HepG2 (cell line): Measurements from ENCODE around the gene MAJIN. TPM values are rescaled to one million over a fixed set of nuclear protein-coding genes. Genes with fewer than 3 reads are reported as not detected.

Experiments
- ADNP ChIP-seq: sonication (generic); formaldehyde crosslinking; IDR thresholded peaks from 2 replicates; pipeline ENCODE4 v1.4.0; 2020; ENCODE audit warnings: missing genetic modification reagents
- CBX5 ChIP-seq: sonication (generic); formaldehyde crosslinking; IDR thresholded peaks from 2 replicates; pipeline ENCODE4 v1.4.0; 2020; ENCODE audit warnings: missing genetic modification reagents, borderline replicate concordance
- EED ChIP-seq: sonication (generic); formaldehyde crosslinking; IDR thresholded peaks from 2 replicates; pipeline ENCODE4 v1.5.0; 2020; ENCODE audit warnings: mild to moderate bottlenecking, missing genetic modification reagents
- FOSL2 ChIP-seq: sonication (generic); formaldehyde crosslinking; IDR thresholded peaks from 2 replicates; pipeline ENCODE4 v1.4.0; 2020; ENCODE audit warnings: missing genetic modification reagents
- FOXO1 ChIP-seq: sonication (generic); formaldehyde crosslinking; IDR thresholded peaks from 2 replicates; pipeline ENCODE4 v1.4.0; 2020; ENCODE audit warnings: missing genetic modification reagents
- ISL2 ChIP-seq: sonication (generic); formaldehyde crosslinking; IDR thresholded peaks from 2 replicates; pipeline ENCODE4 v1.5.0; 2020; ENCODE audit warnings: missing genetic modification reagents
- KDM6A ChIP-seq: IDR thresholded peaks from 2 replicates; pipeline ENCODE4 v1.6.1; 2016; ENCODE audit warnings: low read depth
- SIX1 ChIP-seq: sonication (generic); formaldehyde crosslinking; IDR thresholded peaks from 2 replicates; pipeline ENCODE4 v1.4.0; 2020; ENCODE audit warnings: missing genetic modification reagents, borderline replicate concordance
- SP2 ChIP-seq: sonication (generic); formaldehyde crosslinking; IDR thresholded peaks from 2 replicates; pipeline ENCODE4 v1.5.1; 2020; ENCODE audit warnings: mild to moderate bottlenecking, missing genetic modification reagents
- STAT6 ChIP-seq: sonication (generic); formaldehyde crosslinking; IDR thresholded peaks from 2 replicates; pipeline ENCODE4 v1.4.0; 2020; ENCODE audit warnings: missing genetic modification reagents, mild to moderate bottlenecking, borderline replicate concordance
- ZNF446 ChIP-seq: sonication (generic); formaldehyde crosslinking; IDR thresholded peaks from 2 replicates; pipeline ENCODE4 v1.5.0; 2020; ENCODE audit warnings: mild to moderate bottlenecking, missing genetic modification reagents
- ZNF607 ChIP-seq: sonication (generic); formaldehyde crosslinking; IDR thresholded peaks from 2 replicates; pipeline ENCODE4 v1.5.1; 2020; ENCODE audit warnings: missing genetic modification reagents, mild to moderate bottlenecking, borderline replicate concordance
- ZNF720 ChIP-seq: sonication (generic); formaldehyde crosslinking; IDR thresholded peaks from 2 replicates; pipeline ENCODE4 v1.4.0; 2020; ENCODE audit warnings: missing genetic modification reagents
- polyA plus RNA-seq, 8 experiments: library from polyadenylated mRNA; depleted of rRNA in 3 of 8; stranded (reverse) in 7 of 8; unstranded in 1 of 8; fragments of >200 nt; fragmentation: Illumina TruSeq in 4 of 8; extraction: Trizol in 4 of 8; gene quantifications; 2 replicates each; pipeline versions ENCODE4 v1.2.1 to v1.2.3, GENCODE V29; 2011 to 2016; ENCODE audit warnings: low read depth in 4 of 8, missing spikeins in 1 of 8, mixed read lengths in 1 of 8; ENCODE audit not compliant: insufficient read depth in 1 of 8
- total RNA-seq, 5 experiments: library from RNA; depleted of rRNA; stranded (reverse); fragments of >200 nt; fragmentation: Illumina TruSeq; extraction: Trizol; gene quantifications; 2 replicates each; pipeline ENCODE4 v1.2.3, GENCODE V29; 2016; ENCODE audit warnings: low read depth in 1 of 5
- TF ChIP-seq, protein P1 (sequence below): sonication (generic); formaldehyde crosslinking; IDR thresholded peaks from one replicate; pipeline ENCODE4 v1.5.1; 2020; ENCODE audit warnings: mild to moderate bottlenecking, missing genetic modification reagents; ENCODE audit errors: not compliant biosample characterization
- TF ChIP-seq, protein P2 (sequence below): sonication (generic); formaldehyde crosslinking; conservative IDR thresholded peaks from 2 replicates; pipeline ENCODE4 v1.8.1; 2023; ENCODE audit warnings: missing genetic modification reagents

MAJIN gene
- total and polyA plus RNA-seq, 2 of the 13 experiments (the other 11 are each of a cell fraction or from before 2014, with no cell fraction given): not detected

GRCh38 chr11:64933935-64934681, 37.8 kb downstream of the MAJIN start (continued):
- no peak for TF ChIP-seq STAT6 (CRISPR knock-in tag)
- TF ChIP-seq ADNP (CRISPR knock-in tag): no peak
- TF ChIP-seq FOXO1: no peak
- no peak for TF ChIP-seq ZNF446 (CRISPR knock-in tag)
- no peak for TF ChIP-seq FOSL2 (CRISPR knock-in tag)
- TF ChIP-seq EED (CRISPR knock-in tag): no peak
- TF ChIP-seq SP2 (CRISPR knock-in tag): 0 out of 2 replicates have a peak, but pooled peaks have one; percentile 20
- TF ChIP-seq CBX5: no peak
- TF ChIP-seq ZNF607 (CRISPR knock-in tag): peak; percentile 35; the same call in 1 of the 2 replicates
- TF ChIP-seq KDM6A (CRISPR knock-in tag): no peak
- TF ChIP-seq, protein P1, sequence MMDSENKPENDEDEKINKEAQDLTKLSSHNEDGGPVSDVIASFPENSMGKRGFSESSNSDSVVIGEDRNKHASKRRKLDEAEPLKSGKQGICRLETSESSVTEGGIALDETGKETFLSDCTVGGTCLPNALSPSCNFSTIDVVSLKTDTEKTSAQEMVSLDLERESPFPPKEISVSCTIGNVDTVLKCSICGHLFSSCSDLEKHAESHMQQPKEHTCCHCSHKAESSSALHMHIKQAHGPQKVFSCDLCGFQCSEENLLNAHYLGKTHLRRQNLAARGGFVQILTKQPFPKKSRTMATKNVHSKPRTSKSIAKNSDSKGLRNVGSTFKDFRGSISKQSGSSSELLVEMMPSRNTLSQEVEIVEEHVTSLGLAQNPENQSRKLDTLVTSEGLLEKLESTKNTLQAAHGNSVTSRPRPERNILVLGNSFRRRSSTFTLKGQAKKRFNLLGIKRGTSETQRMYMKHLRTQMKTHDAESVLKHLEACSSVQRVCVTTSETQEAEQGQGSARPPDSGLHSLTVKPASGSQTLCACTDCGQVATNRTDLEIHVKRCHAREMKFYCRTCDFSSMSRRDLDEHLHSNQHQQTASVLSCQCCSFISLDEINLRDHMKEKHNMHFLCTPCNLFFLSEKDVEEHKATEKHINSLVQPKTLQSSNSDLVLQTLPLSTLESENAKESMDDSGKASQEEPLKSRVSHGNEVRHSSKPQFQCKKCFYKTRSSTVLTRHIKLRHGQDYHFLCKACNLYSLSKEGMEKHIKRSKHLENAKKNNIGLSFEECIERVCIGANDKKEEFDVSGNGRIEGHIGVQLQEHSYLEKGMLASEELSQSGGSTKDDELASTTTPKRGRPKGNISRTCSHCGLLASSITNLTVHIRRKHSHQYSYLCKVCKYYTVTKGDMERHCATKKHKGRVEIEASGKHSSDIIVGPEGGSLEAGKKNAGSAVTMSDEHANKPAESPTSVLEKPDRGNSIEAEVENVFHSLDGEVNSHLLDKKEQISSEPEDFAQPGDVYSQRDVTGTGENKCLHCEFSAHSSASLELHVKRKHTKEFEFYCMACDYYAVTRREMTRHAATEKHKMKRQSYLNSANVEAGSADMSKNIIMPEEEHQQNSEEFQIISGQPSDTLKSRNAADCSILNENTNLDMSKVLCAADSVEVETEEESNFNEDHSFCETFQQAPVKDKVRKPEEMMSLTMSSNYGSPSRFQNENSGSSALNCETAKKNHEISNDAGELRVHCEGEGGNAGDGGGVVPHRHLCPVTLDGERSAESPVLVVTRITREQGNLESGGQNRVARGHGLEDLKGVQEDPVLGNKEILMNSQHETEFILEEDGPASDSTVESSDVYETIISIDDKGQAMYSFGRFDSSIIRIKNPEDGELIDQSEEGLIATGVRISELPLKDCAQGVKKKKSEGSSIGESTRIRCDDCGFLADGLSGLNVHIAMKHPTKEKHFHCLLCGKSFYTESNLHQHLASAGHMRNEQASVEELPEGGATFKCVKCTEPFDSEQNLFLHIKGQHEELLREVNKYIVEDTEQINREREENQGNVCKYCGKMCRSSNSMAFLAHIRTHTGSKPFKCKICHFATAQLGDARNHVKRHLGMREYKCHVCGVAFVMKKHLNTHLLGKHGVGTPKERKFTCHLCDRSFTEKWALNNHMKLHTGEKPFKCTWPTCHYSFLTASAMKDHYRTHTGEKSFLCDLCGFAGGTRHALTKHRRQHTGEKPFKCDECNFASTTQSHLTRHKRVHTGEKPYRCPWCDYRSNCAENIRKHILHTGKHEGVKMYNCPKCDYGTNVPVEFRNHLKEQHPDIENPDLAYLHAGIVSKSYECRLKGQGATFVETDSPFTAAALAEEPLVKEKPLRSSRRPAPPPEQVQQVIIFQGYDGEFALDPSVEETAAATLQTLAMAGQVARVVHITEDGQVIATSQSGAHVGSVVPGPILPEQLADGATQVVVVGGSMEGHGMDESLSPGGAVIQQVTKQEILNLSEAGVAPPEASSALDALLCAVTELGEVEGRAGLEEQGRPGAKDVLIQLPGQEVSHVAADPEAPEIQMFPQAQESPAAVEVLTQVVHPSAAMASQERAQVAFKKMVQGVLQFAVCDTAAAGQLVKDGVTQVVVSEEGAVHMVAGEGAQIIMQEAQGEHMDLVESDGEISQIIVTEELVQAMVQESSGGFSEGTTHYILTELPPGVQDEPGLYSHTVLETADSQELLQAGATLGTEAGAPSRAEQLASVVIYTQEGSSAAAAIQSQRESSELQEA (CRISPR knock-in tag): no peak
- no peak for TF ChIP-seq ISL2 (CRISPR knock-in tag)
- TF ChIP-seq SIX1: no peak
- no peak for TF ChIP-seq ZNF720 (CRISPR knock-in tag)
- TF ChIP-seq, protein P2, sequence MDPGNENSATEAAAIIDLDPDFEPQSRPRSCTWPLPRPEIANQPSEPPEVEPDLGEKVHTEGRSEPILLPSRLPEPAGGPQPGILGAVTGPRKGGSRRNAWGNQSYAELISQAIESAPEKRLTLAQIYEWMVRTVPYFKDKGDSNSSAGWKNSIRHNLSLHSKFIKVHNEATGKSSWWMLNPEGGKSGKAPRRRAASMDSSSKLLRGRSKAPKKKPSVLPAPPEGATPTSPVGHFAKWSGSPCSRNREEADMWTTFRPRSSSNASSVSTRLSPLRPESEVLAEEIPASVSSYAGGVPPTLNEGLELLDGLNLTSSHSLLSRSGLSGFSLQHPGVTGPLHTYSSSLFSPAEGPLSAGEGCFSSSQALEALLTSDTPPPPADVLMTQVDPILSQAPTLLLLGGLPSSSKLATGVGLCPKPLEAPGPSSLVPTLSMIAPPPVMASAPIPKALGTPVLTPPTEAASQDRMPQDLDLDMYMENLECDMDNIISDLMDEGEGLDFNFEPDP (CRISPR knock-in tag): no peak
